Keratinocyte (primary cell): ENCODE measurements around the gene OLIG1. TPM values are rescaled to one million over a fixed set of nuclear protein-coding genes. Genes with fewer than 3 reads are reported as not detected.
A peak's percentile ranks its signal among the peaks of the same experiment; 100 is the strongest.

ENCODE experiments used
- DNase-seq: peaks from one replicate; pipeline ENCODE4 v3.0.0-alpha.2; 2011; ENCODE audit warnings: low read depth, missing footprints, low spot score
- FAIRE-seq: peaks from 2 replicates; lab custom pipeline; 2011; peaks lifted over from hg19 to GRCh38; lab: Jason Lieb, UNC
- H2AFZ ChIP-seq: 2 replicates; pipeline ENCODE4 v1.6.0; 2012; ENCODE audit warnings: low read length, control low read depth, inconsistent platforms; ENCODE audit not compliant: control insufficient read depth
- H3K27ac ChIP-seq: 2 replicates; pipeline ENCODE4 v1.5.1; 2011; ENCODE audit warnings: low read length; ENCODE audit not compliant: control insufficient read depth, insufficient read depth
- H3K27me3 ChIP-seq: 3 replicates; pipeline ENCODE4 v1.6.0; 2011; ENCODE audit warnings: low read length; ENCODE audit not compliant: control insufficient read depth, insufficient read depth; ENCODE audit errors: extremely low read depth
- H3K36me3 ChIP-seq, 2 experiments: 2 replicates in 1 of 2; 3 replicates in 1 of 2; pipeline ENCODE4 v1.5.1; 2011; ENCODE audit warnings: low read length in 2 of 2, mild to moderate bottlenecking in 1 of 2; ENCODE audit not compliant: control insufficient read depth in 2 of 2, insufficient read depth in 2 of 2; ENCODE audit errors: extremely low read depth in 1 of 2
- H3K4me1 ChIP-seq: 3 replicates; pipeline ENCODE4 v1.5.1; 2011; ENCODE audit warnings: low read length; ENCODE audit not compliant: control insufficient read depth, insufficient read depth; ENCODE audit errors: extremely low read depth
- H3K4me2 ChIP-seq: 3 replicates; pipeline ENCODE4 v1.6.0; 2011; ENCODE audit warnings: low read depth, low read length; ENCODE audit not compliant: control insufficient read depth, insufficient read depth; ENCODE audit errors: extremely low read depth
- H3K4me3 ChIP-seq, 3 experiments: fragments of 200-600 bp in 1 of 3; sonication (generic) in 1 of 3; 2 replicates in 2 of 3; 3 replicates in 1 of 3; pipeline ENCODE4 v1.5.1; 2011 to 2016; ENCODE audit warnings: low read length in 3 of 3, mild to moderate bottlenecking in 3 of 3, control low read depth in 2 of 3, inconsistent platforms in 1 of 3, low read depth in 1 of 3, mixed read lengths in 1 of 3, mixed run types in 1 of 3, moderate library complexity in 1 of 3; ENCODE audit not compliant: control insufficient read depth in 2 of 3, insufficient read depth in 2 of 3; ENCODE audit errors: extremely low read depth in 1 of 3
- H3K79me2 ChIP-seq: 2 replicates; pipeline ENCODE4 v1.6.0; 2012; ENCODE audit warnings: low read length; ENCODE audit not compliant: control insufficient read depth, insufficient read depth
- H3K9ac ChIP-seq: 3 replicates; pipeline ENCODE4 v1.6.0; 2011; ENCODE audit warnings: low read length; ENCODE audit not compliant: control insufficient read depth, insufficient read depth; ENCODE audit errors: extremely low read depth
- H3K9me1 ChIP-seq: 3 replicates; pipeline ENCODE4 v1.6.0; 2011; ENCODE audit warnings: low read length; ENCODE audit not compliant: control insufficient read depth, insufficient read depth; ENCODE audit errors: extremely low read depth
- H3K9me3 ChIP-seq: 2 replicates; pipeline ENCODE4 v1.5.1; 2012; ENCODE audit warnings: low read depth, low read length; ENCODE audit not compliant: control insufficient read depth
- H4K20me1 ChIP-seq: 3 replicates; pipeline ENCODE4 v1.6.0; 2011; ENCODE audit warnings: low read length; ENCODE audit not compliant: control insufficient read depth, insufficient read depth; ENCODE audit errors: extremely low read depth
- EZH2 ChIP-seq: IDR thresholded peaks from one replicate; pipeline ENCODE4 v1.6.1; 2012; ENCODE audit warnings: inconsistent platforms, mild to moderate bottlenecking, low read length, moderate library complexity
- dilution Hi-C: fragments of 300-500 bp; cut with MboI; formaldehyde crosslinking; loops from one replicate; pipeline ENCODE4 v1.7.0; 2020; ENCODE audit warnings: low sequenced_read_pairs; ENCODE audit not compliant: extremely low pct_ligation_motif_present
- polyA plus RNA-seq, 5 experiments: library from polyadenylated mRNA; depleted of rRNA in 3 of 5; stranded (reverse) in 3 of 5; stranded (forward) in 1 of 5; unstranded in 1 of 5; fragments of >200 nt; gene quantifications; 1 replicate in 1 of 5; 2 replicates in 3 of 5; 3 replicates in 1 of 5; pipeline versions ENCODE4 v1.2.1 to v1.2.3, GENCODE V29; 2011 to 2012; ENCODE audit warnings: missing spikeins in 2 of 5, low read depth in 1 of 5, low replicate concordance in 1 of 5
- TF ChIP-seq, protein P1 (sequence below), 3 experiments: IDR thresholded peaks in 1 of 3; conservative IDR thresholded peaks in 1 of 3; optimal IDR thresholded peaks in 1 of 3; 2 replicates in 2 of 3; 3 replicates in 1 of 3; pipeline versions ENCODE3 to v1.5.1; 2011; ENCODE audit warnings: low read length in 3 of 3, mild to moderate bottlenecking in 3 of 3, moderate library complexity in 2 of 3, control low read depth in 1 of 3, inconsistent platforms in 1 of 3; ENCODE audit not compliant: insufficient read depth in 2 of 3; ENCODE audit errors: extremely low read depth in 1 of 3

The OLIG1 gene
- polyA plus RNA-seq, 1 donor (not counting 4 experiments of a cell fraction or from before 2014, with no cell fraction given), result not detected

DNA sequence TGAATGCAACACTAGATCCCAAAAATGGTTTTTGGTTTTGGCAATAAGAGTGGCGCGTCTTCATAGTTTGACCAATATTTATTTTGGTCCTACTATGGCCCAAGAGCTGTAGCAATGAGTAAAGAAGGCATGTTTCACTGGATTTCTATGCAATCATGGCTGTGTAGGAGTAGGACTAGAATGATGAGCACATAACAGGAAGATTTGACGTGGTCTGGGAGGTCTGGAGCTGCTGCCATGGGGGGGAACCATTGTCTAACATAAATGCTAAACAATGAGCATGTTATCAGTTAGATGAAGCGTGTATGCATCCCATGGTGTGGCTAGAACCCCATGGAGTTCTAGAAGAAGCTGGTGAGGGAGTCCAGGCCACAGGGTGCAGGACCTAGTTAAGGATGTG, 38.3 kb downstream of the OLIG1 start:
- H3K9ac ChIP-seq, result no peak overlapping the region
- FAIRE-seq, result no peak
- H3K4me2 ChIP-seq, result no peak overlapping the region
- no peaks in the 10 kb centered on the region for H3K9me1 ChIP-seq
- dilution Hi-C loops, result no loop called here
- no peak for DNase-seq
- H4K20me1 ChIP-seq, result no peaks in the 10 kb centered on the region
- no peak for TF ChIP-seq EZH2
- TF ChIP-seq, protein P1, sequence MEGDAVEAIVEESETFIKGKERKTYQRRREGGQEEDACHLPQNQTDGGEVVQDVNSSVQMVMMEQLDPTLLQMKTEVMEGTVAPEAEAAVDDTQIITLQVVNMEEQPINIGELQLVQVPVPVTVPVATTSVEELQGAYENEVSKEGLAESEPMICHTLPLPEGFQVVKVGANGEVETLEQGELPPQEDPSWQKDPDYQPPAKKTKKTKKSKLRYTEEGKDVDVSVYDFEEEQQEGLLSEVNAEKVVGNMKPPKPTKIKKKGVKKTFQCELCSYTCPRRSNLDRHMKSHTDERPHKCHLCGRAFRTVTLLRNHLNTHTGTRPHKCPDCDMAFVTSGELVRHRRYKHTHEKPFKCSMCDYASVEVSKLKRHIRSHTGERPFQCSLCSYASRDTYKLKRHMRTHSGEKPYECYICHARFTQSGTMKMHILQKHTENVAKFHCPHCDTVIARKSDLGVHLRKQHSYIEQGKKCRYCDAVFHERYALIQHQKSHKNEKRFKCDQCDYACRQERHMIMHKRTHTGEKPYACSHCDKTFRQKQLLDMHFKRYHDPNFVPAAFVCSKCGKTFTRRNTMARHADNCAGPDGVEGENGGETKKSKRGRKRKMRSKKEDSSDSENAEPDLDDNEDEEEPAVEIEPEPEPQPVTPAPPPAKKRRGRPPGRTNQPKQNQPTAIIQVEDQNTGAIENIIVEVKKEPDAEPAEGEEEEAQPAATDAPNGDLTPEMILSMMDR (optimal IDR thresholded peaks at IDR 0.05 in 1 of 3, IDR thresholded peaks at IDR 0.05 in 1 of 3, conservative IDR thresholded peaks at IDR 0.05 in 1 of 3; ENCODE audit: extremely low read depth in 1 of 3, insufficient read depth in 2 of 3, low read length in 3 of 3), result no peak
- no peak overlapping the region for H2AFZ ChIP-seq
- peaks cover 52% of the 10 kb centered on the region for H3K27me3 ChIP-seq
- no peak overlapping the region for H3K4me3 ChIP-seq
- H3K4me1 ChIP-seq, result no peaks in the 10 kb centered on the region
- no peaks in the 10 kb centered on the region for H3K79me2 ChIP-seq
- H3K36me3 ChIP-seq, result no peaks in the 10 kb centered on the region
- no peak overlapping the region for H3K27ac ChIP-seq
- no peaks in the 10 kb centered on the region for H3K9me3 ChIP-seq

DNA sequence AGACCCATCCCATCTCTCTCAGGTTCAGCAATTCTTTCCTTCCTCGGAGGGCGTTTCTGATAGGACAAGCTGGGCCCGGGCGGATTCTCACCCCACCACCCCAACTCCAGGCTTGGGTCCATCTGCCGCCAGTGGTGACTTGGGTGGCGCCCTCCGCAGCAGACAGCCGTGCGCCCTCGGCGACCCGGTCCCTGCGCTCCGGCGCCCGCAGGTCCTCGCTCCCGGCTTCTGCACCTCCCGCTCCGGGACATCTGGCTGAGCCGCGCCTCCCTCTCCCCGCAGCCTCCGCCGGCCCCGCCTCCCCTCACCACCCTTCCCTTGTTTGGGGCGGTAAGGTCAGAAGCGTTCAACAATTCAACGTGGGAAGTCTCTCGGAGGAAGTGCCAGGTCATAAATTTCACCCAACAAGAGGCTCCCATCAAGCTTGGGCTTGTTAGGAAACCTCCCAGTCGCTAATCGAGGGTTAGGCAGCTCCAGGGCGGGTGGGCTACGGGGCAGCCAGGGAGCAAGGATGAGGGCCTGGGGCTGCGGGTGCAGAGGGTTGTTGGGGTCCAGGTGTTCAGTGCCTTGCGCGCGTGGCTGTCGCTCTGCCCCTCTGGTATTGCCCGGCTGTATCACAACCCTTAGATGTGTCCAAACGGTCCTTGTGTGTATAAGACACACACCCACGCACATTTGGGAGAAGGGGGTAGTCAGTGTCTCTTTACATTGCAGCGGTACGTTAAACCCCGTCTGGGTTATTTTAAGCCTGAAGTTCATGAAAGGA, 39.8 kb downstream of the OLIG1 start:
- Histone ChIP-seq H3K4me3 (no peak overlapping the region), H3K9ac (no peak overlapping the region), H3K27me3 (peaks cover 52% of the 10 kb centered on the region), H3K36me3 (no peaks in the 10 kb centered on the region), H3K4me2 (peak overlapping the region; percentile 14), H2AFZ (no peak overlapping the region), H3K4me1 (no peaks in the 10 kb centered on the region), H4K20me1 (no peaks in the 10 kb centered on the region), H3K27ac (no peak overlapping the region), H3K9me3 (no peaks in the 10 kb centered on the region), H3K79me2 (no peaks in the 10 kb centered on the region), H3K9me1 (no peaks in the 10 kb centered on the region)
- FAIRE-seq (no peak), DNase-seq (no peak)
- TF ChIP-seq, protein P1 (optimal IDR thresholded peaks at IDR 0.05 in 1 of 3, IDR thresholded peaks at IDR 0.05 in 1 of 3, conservative IDR thresholded peaks at IDR 0.05 in 1 of 3; ENCODE audit: extremely low read depth in 1 of 3, insufficient read depth in 2 of 3, low read length in 3 of 3), result no peak
- TF ChIP-seq EZH2, result no peak
- dilution Hi-C loops, result no loop called here
